SIG-M5 (cell line): ENCODE measurements around the gene STRIP1.

Source experiments
- DNase-seq: peaks from one replicate; lab custom pipeline; 2025; lab: John Stamatoyannopoulos, UW

The STRIP1 gene

DNA sequence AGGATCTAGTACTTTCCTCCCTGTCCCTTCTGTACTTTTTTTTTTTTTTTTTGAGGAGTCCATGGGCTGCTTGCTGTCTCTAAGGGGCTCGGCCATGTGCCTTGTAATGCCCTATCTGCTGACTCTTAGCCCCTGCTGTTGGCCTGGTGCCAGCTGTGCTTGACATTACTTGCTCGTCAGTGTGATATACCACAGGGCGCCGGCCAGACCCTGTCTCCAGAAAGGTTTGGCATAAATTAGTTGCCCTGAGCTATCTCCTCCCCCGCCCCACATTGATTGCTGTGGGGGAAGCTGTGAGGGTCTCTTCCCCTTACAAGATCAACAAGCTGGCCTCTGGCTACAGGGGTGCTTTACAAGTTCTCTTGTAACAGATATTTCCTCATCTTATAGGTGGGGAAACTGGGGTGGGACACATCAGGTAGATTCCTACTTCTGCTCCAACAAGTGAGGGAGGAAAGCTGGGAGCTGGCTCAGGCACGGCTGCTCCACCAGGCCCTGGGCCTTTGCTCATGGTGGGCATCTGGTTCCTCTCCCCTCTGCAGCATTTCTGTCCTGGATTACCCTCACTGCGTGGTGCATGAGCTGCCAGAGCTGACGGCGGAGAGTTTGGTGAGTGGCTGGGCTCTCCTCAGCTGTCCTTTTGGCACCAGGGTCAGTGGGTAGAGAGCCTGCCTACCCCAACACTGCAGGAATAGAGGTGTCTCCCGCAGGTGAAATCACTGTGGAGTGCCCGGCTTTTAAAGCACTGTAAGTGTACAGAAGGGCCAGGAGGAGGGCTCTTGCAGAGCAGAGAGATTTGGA, 15.6 kb downstream of the STRIP1 start:
- DNase-seq = no peak

- no peak for DNase-seq
Measured at GRCh38 chr1:110050602-110051261, 16.3 kb downstream of the STRIP1 start.

GRCh38 chr1:110051262-110051648, 16.8 kb downstream of the STRIP1 start:
- DNase-seq = no peak

GRCh38 chr1:110053552-110054428, 19.4 kb downstream of the STRIP1 start:
- DNase-seq = no peak

DNA sequence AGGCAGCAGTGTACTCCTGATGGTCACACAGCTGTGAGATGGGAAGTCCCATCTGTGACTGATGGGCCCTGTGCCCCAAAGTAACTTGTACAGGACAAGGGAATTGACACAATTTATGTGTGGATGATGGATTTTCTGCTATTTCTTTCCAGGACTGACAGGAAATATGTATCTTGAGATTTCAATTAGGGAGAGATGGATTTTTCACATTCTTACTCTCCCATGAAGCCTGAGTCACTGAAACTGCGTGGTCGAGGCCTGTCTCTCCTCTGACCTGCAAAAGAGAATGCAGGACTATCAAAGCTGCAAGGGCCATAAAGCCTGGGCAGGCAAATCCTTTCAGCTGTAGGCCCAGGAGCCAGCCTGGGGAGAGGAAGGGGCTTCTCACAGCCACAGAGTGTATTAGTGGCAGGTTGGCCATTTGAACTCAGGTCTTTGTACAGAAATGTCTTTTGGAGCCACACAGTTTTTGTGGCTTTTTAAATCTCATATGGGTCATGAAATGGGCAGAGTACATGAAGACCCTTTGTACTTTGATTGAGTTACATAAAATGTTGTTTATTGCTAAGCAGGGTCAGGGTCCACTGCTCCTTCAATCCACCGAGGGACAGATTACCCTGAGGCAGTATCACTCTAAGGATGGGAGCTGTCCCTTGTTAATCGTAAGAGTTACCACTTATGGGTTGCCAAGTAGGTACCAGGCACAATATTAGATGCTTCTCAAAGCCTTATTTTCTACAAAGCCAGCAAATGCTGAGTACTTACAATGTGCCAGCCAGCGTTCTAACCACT, 21.3 kb downstream of the STRIP1 start:
- no peak for DNase-seq

- DNase-seq = no peak
Measured at GRCh38 chr1:110056285-110056683, 21.9 kb downstream of the STRIP1 start.

GRCh38 chr1:110056776-110057175, 22.4 kb downstream of the STRIP1 start:
- DNase-seq = no peak

- no peak for DNase-seq
Measured at GRCh38 chr1:110057963-110058518, 23.6 kb downstream of the STRIP1 start.

- no peak for DNase-seq
Measured at GRCh38 chr1:110058591-110058990, 24.2 kb downstream of the STRIP1 start.

DNA sequence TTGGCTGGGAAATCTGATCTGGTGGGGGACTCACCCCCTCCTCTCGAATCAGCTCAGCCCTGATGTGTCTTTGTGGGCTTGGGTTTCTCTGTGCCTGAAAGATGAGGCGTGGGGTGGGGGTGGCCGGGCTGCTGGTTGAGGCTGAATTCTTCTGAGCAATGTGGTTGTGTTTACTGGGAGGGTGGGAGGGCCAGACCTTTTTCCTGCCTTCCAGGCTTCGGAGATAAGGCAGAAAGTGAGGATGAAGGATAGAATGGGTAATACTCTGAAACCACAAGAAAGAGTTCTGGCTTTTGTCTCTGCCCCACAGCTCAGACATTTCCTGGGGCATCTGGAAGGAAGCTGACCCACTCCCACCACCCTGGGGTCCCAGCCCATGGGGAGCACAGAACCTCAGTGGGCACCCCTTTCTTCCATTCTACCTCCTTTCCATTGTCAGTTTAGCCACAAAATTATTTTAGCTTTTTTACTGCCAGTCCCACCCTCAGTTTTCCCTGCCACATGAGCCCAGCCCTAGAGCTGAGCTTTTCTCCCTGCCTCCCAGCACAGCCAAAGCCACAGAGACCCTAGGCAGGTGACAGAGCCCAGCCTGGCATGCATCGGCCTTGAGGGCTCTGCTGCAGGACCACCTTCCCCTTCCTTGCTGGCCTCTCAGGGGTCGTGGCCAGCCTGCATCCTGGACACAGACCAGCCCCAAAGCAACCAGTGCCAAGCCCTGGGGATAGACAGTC, 24.9 kb downstream of the STRIP1 start:
- DNase-seq = no peak

DNA sequence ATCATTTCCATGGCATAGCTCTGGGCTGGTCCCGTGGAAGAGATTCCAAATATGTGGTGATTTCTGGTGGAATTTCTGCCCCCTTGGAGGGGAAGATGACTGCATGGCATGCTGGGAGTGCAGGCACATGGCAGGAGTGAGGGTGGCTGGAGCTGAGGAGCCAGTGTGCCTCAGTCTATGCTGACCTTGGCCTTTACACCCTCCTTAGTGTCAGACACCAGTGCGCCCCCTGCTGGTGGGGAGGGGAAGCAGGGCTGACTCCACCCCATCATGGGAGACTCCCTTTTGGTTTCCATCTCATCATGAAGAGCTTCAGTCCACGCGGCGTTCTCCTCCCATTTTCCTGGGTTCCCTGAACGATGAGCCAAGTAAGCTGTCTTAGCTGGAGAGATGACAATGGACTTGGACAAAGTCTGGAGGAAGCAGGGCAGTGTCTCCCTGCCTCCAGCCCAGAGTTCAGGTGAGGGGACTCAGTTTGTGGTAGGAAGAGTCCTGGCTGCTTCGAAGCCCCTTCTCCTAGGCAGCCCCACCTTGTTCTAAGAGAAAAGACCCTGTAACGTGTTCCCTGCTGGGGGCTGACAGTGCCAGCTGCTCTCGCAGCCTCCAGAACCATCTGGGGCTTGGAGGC, 25.7 kb downstream of the STRIP1 start:
- DNase-seq = no peak

- DNase-seq = no peak
Measured at GRCh38 chr1:110060662-110061060, 26.2 kb downstream of the STRIP1 start.

GRCh38 chr1:110061341-110061740, 26.9 kb downstream of the STRIP1 start:
- DNase-seq = no peak

DNA sequence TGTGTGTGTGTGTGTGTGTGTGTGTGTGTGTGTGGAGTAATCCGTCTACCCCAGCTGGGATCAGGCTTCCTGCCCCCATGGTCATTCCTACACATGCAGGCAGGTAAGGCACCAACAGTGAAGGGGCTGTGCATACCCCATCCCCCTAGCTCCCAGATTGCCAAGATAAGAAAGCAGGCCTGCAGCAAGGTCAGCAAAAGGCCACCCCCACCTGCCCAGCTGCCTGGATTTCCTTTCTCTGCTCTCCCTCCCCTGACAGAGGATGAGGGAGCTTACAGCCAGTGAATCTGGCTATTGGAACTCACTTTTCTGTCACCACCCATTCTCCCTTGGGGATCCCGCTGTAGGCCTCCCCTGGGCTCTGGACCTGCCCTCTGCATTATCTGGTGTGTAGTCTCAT, 28.2 kb downstream of the STRIP1 start:
- no peak for DNase-seq

DNA sequence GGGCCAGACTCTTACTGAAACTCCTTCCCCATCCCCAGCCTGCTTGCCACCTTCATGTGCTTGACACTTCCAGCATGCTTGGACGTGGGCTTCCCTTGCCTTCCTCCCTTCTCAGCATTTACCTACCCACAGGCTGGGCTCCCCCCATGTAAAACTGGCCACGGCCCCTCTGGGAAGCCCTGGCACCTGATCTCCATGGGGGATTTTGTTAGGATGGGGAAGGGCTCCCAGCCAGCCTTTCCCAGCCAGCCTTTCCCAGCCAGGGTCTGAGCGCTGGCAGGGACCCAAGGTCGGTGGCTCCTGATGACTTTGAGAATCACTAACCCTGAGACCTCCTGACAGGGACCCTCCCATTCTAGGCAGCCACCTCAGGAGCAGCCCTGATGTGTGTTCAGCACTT, 29.4 kb downstream of the STRIP1 start:
- no peak for DNase-seq

- no peak for DNase-seq
Measured at GRCh38 chr1:110064576-110065337, 30.3 kb downstream of the STRIP1 start.

DNA sequence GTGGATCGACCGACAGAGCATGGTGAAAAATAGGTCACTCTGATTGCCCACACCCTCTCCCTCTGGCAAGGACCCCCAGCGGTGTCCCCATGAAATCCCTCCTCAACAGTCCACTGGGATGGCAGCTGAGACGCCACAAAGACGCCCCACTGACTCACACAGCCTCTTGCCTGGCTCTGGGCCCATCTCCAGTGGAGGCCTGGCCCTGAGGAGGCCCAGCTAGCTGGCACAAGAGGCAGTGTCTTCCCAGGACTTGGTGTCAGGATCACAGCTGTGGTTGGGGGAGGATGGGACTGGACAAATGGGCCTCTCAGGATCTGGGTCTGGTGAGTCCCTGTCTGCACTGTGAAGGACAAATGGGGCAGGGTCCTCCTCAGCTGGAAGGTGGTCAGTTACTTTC, 31.4 kb downstream of the STRIP1 start:
- no peak for DNase-seq

- DNase-seq = no peak
Measured at GRCh38 chr1:110067479-110067892, 33.1 kb downstream of the STRIP1 start.

DNA sequence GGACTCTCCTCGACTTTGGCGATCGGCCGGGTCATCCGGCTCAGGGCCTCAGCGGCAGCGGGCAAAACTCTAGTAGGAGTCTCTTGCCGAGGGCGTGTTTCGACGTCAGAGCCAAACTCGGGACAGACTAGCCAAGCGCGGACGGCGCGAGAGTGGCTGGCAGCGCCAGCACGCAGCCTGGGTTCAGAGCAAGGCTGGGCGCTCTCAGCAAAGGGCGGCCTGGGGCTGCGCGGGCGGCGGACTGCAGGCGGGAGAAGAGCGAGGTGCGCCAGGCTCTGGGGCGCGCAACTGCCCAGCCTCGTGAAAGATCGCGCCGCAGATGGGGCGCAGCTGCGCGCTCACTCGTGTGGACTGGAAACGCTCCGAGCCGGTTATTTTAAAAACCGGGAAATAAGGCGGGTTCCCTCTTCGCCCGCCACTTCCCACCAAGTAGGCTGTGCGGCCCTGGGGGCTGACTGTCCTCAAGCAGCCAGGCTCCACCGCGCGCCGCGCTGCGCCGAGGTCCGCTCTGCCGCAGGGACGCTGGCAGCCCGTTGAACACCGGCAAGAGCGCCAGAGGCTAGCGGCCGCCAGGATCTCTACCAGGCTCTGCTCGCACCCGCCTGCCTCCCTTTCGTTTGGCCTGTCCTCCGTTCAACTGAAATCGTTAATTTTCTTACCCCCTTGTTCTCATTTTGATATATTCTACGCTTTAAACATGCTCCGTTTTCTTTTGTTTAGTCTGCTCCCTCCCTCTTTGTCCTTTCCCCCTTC, 33.6 kb downstream of the STRIP1 start:
- DNase-seq = no peak
